Astrocyte of the spinal cord (primary cell): Measurements from ENCODE around the gene HS2ST1.

Source experiments
- DNase-seq: peaks from one replicate; pipeline ENCODE4 v3.0.0; 2011; ENCODE audit warnings: low read depth, low spot score
- H3K4me3 ChIP-seq: 2 replicates; pipeline ENCODE4 v1.5.1; 2011; ENCODE audit warnings: low read depth, mild to moderate bottlenecking, low read length, moderate library complexity
- CTCF ChIP-seq: IDR thresholded peaks from 2 replicates; pipeline ENCODE4 v1.5.1; 2012; ENCODE audit warnings: low read depth, mild to moderate bottlenecking, low read length, inconsistent platforms
- in situ Hi-C: cut with HindIII; loops from 2 replicates; pipeline ENCODE4 v1.10.0; 2017; ENCODE audit warnings: low sequenced_read_pairs

Gene HS2ST1

GRCh38 chr1:86938450-86938849 lies 24.0 kb downstream of the HS2ST1 start:
- no peak for TF ChIP-seq CTCF
- in situ Hi-C loops: no loop called here
- H3K4me3 ChIP-seq: no peak overlapping the region
- DNase-seq: no peak

GRCh38 chr1:86938855-86939254 lies 24.4 kb downstream of the HS2ST1 start:
- no peak overlapping the region for H3K4me3 ChIP-seq
- no peak for DNase-seq
- in situ Hi-C loops: no loop called here
- TF ChIP-seq CTCF: no peak

- no peak for DNase-seq
- in situ Hi-C loops: no loop called here
- TF ChIP-seq CTCF: no peak
- H3K4me3 ChIP-seq: no peak overlapping the region
Measured at GRCh38 chr1:86939406-86939805, 25.0 kb downstream of the HS2ST1 start.

GRCh38 chr1:86940599-86940998 lies 26.2 kb downstream of the HS2ST1 start:
- in situ Hi-C loops: no loop called here
- no peak for DNase-seq
- no peak for TF ChIP-seq CTCF
- no peak overlapping the region for H3K4me3 ChIP-seq

- no peak for TF ChIP-seq CTCF
- in situ Hi-C loops: no loop called here
- DNase-seq: no peak
- H3K4me3 ChIP-seq: no peak overlapping the region
Measured at GRCh38 chr1:86942042-86942441, 27.6 kb downstream of the HS2ST1 start.

GRCh38 chr1:86942743-86943142 lies 28.3 kb downstream of the HS2ST1 start:
- in situ Hi-C loops: no loop called here
- no peak overlapping the region for H3K4me3 ChIP-seq
- DNase-seq: no peak
- no peak for TF ChIP-seq CTCF

- no peak for TF ChIP-seq CTCF
- in situ Hi-C loops: no loop called here
- no peak for DNase-seq
Measured at GRCh38 chr1:86948212-86948611, 33.8 kb downstream of the HS2ST1 start.

More at GRCh38 chr1:86948212-86948611, 33.8 kb downstream of the HS2ST1 start:
- no peak overlapping the region for H3K4me3 ChIP-seq
